Adrenal gland (tissue), 5 donors: Measurements from ENCODE around the gene PLOD3.

Experiments used
- CTCF ChIP-seq, 6 experiments: fragments of 450-650 bp in 4 of 6; fragments of 200-600 bp in 2 of 6; sonication (generic) in 1 of 6; IDR thresholded peaks; 1 replicate in 5 of 6; 2 replicates in 1 of 6; pipeline versions ENCODE4 v1.5.1 to v1.8.0; 2016 to 2021; ENCODE audit warnings: antibody characterized with exemption in 6 of 6, mild to moderate bottlenecking in 2 of 6, moderate library complexity in 1 of 6
- POLR2A ChIP-seq, 2 donors: fragments of 450-650 bp; IDR thresholded peaks; one replicate each; pipeline ENCODE4 v1.6.1; 2017; ENCODE audit warnings: antibody characterized with exemption in 2 of 2, mild to moderate bottlenecking in 2 of 2, moderate library complexity in 1 of 2
- donor health status: DM: no; HTN: no; CAD: no.

DNA sequence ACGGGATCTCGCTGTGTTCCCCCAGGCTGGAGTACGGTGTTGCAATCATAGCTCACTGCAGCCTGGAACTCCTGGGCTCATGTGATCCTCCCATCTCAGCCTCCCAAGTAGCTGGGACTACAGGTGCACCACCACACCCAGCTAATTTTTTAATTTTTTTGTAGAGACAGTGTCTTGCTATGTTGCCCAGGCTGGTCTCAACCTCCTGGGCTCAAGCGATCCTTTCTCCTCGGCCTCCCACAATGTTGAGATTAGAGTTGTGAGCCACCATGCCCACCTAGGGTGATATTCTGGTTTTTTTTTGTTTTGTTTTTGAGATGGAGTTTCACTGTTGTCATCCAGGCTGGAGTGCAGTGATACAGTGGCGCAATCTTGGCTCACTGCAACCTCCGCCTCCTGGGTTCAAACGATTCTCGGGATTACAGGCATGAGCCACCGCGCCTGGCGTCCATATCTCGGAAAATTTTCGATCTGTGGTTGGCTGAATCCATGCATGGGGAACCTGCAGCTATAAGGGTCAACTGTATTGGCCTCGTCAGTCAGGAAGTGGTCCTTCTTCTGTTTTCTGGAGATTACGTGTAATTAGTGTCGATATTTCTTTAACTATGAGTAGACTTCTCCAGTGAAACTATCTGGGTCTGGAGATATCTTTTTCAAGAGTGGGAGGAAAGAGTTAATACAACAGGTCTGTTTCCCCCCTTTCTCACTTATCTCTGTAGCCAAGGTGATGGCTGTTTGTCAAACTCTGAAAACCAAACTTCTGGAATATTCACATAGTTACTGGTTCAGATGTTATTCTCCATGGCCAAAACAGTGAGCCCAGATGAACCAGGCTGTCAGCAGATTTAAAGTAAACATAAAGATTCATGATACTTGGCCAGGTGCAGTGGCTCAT lies 48.5 kb upstream of the PLOD3 start:
- no peak for TF ChIP-seq CTCF (IDR thresholded peaks at IDR 0.05)
- no peak for TF ChIP-seq POLR2A (IDR thresholded peaks at IDR 0.05)
